ENCODE data around the gene PTCH1. TPM values are rescaled to one million over a fixed set of nuclear protein-coding genes. Genes with fewer than 3 reads are reported as not detected.

The PTCH1 gene
- polyA plus RNA-seq, 3 donors = not detected

DNA sequence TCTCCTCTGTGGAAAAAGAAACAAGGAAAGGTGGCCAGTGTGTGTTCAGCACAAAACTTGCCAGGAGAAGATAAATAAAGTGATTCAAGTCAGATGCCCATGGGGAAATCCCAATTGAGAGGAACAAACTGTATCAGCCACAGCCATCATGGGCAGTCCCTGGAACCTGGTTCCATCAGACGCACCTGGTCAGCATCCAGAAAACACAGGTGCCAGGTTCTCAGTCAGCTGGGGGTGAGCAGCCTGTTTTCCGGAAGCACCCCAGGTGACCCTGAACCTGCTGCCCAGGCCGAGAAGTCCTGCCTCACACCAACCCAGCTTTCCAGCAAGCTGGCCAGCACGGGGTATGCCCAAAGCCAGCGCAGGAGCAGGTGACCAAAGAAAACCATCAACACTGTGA is 30.5 kb downstream of the PTCH1 start:
- Histone ChIP-seq H3K4me1 (ENCODE audit: control insufficient read depth in 1 of 2, insufficient read depth in 2 of 2, low read length in 2 of 2) (no peaks in the 10 kb centered on the region), H3K9me3 (replicated peaks in 1 of 2; ENCODE audit: control insufficient read depth in 1 of 2, insufficient read depth in 1 of 2, low read length in 2 of 2) (no peaks in the 10 kb centered on the region), H3K36me3 (replicated peaks in 1 of 2; ENCODE audit: control insufficient read depth in 1 of 2, insufficient read depth in 2 of 2, low read length in 2 of 2) (no peaks in the 10 kb centered on the region), H3K27ac (ENCODE audit: low read depth in 1 of 2, low read length in 2 of 2) (no peak overlapping the region), H3K4me2 (replicated peaks; ENCODE audit: extremely low read depth, low read length, poor library complexity, severe bottlenecking) (no peak overlapping the region), H4K20me1 (ENCODE audit: insufficient read depth, low read length) (no peaks in the 10 kb centered on the region), H3K79me2 (ENCODE audit: insufficient read depth, low read length) (no peaks in the 10 kb centered on the region), H3K9ac (ENCODE audit: insufficient read depth, low read length, poor library complexity, severe bottlenecking) (no peak overlapping the region), H3K4me3 (replicated peaks in 1 of 3; ENCODE audit: low read depth in 2 of 3, low read length in 3 of 3) (no peak overlapping the region), H3K27me3 (ENCODE audit: control insufficient read depth in 2 of 2, insufficient read depth in 2 of 2, low read length in 2 of 2) (peaks cover 13% of the 10 kb centered on the region in 2 donors), H2AFZ (ENCODE audit: insufficient read depth, low read depth, low read length, poor library complexity, severe bottlenecking) (no peak overlapping the region)
- TF ChIP-seq, protein P1, sequence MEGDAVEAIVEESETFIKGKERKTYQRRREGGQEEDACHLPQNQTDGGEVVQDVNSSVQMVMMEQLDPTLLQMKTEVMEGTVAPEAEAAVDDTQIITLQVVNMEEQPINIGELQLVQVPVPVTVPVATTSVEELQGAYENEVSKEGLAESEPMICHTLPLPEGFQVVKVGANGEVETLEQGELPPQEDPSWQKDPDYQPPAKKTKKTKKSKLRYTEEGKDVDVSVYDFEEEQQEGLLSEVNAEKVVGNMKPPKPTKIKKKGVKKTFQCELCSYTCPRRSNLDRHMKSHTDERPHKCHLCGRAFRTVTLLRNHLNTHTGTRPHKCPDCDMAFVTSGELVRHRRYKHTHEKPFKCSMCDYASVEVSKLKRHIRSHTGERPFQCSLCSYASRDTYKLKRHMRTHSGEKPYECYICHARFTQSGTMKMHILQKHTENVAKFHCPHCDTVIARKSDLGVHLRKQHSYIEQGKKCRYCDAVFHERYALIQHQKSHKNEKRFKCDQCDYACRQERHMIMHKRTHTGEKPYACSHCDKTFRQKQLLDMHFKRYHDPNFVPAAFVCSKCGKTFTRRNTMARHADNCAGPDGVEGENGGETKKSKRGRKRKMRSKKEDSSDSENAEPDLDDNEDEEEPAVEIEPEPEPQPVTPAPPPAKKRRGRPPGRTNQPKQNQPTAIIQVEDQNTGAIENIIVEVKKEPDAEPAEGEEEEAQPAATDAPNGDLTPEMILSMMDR (IDR thresholded peaks at IDR 0.05) = no peak
- no peak for DNase-seq
- Mint-ChIP-seq H3K36me3 (no peaks in the 10 kb centered on the region), H3K4me1 (no peaks in the 10 kb centered on the region), H3K27me3 (ENCODE audit: low read depth in 3 of 3) (peaks cover 23 to 49% (median 24%) of the 10 kb centered on the region in 3 donors), H3K4me3 (no peak overlapping the region), H3K27ac (no peak overlapping the region), H3K9me3 (peaks cover 0 to 5% (median 0%) of the 10 kb centered on the region in 7 donors)
- intact Hi-C loops (cut with micrococcal nuclease) = no loop called here
- WGBS (ENCODE audit: insufficient coverage) = 93% methylated on average over 5 of the region's 5 CpGs

DNA sequence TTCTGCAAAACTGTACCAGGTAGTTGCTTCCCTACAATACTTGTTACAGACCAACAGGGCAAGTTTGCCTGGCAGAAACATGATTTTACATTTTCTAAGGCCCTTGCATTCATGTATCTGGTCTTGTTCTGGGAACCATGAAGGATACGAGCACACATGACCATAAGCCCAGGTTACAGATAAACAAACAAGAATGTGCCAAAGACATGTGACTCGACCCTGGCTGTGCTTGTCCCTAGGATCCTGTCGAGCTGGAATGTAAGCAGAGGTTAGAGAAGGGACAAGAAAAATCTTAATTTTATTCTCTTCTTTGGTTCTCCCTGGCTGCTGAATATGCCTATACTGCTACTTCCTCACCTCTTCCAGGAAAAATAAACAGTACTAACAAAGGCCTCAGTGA is 32.5 kb downstream of the PTCH1 start:
- Histone ChIP-seq H3K4me2 (replicated peaks; ENCODE audit: extremely low read depth, low read length, poor library complexity, severe bottlenecking) (no peak overlapping the region), H3K4me3 (replicated peaks in 1 of 3; ENCODE audit: low read depth in 2 of 3, low read length in 3 of 3) (no peak overlapping the region), H3K9ac (ENCODE audit: insufficient read depth, low read length, poor library complexity, severe bottlenecking) (no peak overlapping the region), H3K79me2 (ENCODE audit: insufficient read depth, low read length) (no peaks in the 10 kb centered on the region), H2AFZ (ENCODE audit: insufficient read depth, low read depth, low read length, poor library complexity, severe bottlenecking) (no peak overlapping the region), H3K4me1 (ENCODE audit: control insufficient read depth in 1 of 2, insufficient read depth in 2 of 2, low read length in 2 of 2) (no peaks in the 10 kb centered on the region), H4K20me1 (ENCODE audit: insufficient read depth, low read length) (no peaks in the 10 kb centered on the region), H3K27me3 (ENCODE audit: control insufficient read depth in 2 of 2, insufficient read depth in 2 of 2, low read length in 2 of 2) (peaks cover 11 to 20% of the 10 kb centered on the region in 2 donors), H3K27ac (ENCODE audit: low read depth in 1 of 2, low read length in 2 of 2) (no peak overlapping the region), H3K9me3 (replicated peaks in 1 of 2; ENCODE audit: control insufficient read depth in 1 of 2, insufficient read depth in 1 of 2, low read length in 2 of 2) (no peaks in the 10 kb centered on the region), H3K36me3 (replicated peaks in 1 of 2; ENCODE audit: control insufficient read depth in 1 of 2, insufficient read depth in 2 of 2, low read length in 2 of 2) (no peaks in the 10 kb centered on the region)
- Mint-ChIP-seq H3K9me3 (peaks cover 0 to 3% (median 0%) of the 10 kb centered on the region in 7 donors), H3K27ac (no peak overlapping the region), H3K27me3 (ENCODE audit: low read depth in 3 of 3) (peaks cover 23 to 40% (median 24%) of the 10 kb centered on the region in 3 donors), H3K36me3 (no peaks in the 10 kb centered on the region), H3K4me3 (no peak overlapping the region), H3K4me1 (no peaks in the 10 kb centered on the region)
- no peak for DNase-seq
- intact Hi-C loops (cut with micrococcal nuclease) = no loop called here
- 100% methylated on average over 1 of the region's 3 CpGs for WGBS (ENCODE audit: insufficient coverage)
- TF ChIP-seq, protein P1 (IDR thresholded peaks at IDR 0.05) = no peak

All from CD14-positive monocyte (primary cell).